SK-N-MC (cell line): ENCODE results near the gene AIMP2.

ENCODE experiments used
- EZH2 ChIP-seq: fragments of 200-600 bp; sonication (generic); IDR thresholded peaks from one replicate; pipeline ENCODE4 v1.6.1; 2017; ENCODE audit warnings: antibody characterized with exemption
- POLR2AphosphoS5 ChIP-seq: IDR thresholded peaks from 2 replicates; pipeline ENCODE4 v1.6.1; 2012; ENCODE audit warnings: mild to moderate bottlenecking, low read depth, low read length, borderline replicate concordance

GRCh38 chr7:6011541-6011940 lies 2.5 kb downstream of the AIMP2 start:
- TF ChIP-seq POLR2AphosphoS5 (no peak), EZH2 (no peak)
